Muscle layer of colon (tissue), 2 donors: ENCODE data around the gene KRT3.
"Not testable (repeated sequence)": the region's sequence is repeated elsewhere in the genome, so short reads cannot be mapped to it uniquely, and the experiment has no call there.

Source experiments
- H3K27ac ChIP-seq: one replicate; pipeline ENCODE4 v1.7.0; 2013; ENCODE audit warnings: low read depth, mild to moderate bottlenecking, low read length, moderate library complexity
- H3K27me3 ChIP-seq, 2 donors: one replicate each; pipeline ENCODE4 v1.7.0; 2013; ENCODE audit warnings: low read length in 2 of 2, mild to moderate bottlenecking in 2 of 2; ENCODE audit not compliant: insufficient read depth in 2 of 2, control insufficient read depth in 1 of 2
- H3K36me3 ChIP-seq: one replicate; pipeline ENCODE4 v1.7.0; 2013; ENCODE audit warnings: mild to moderate bottlenecking, low read length; ENCODE audit not compliant: insufficient read depth
- H3K4me1 ChIP-seq: one replicate; pipeline ENCODE4 v1.7.0; 2013; ENCODE audit warnings: mild to moderate bottlenecking, low read length; ENCODE audit not compliant: insufficient read depth
- H3K4me3 ChIP-seq, 2 donors: one replicate each; pipeline ENCODE4 v1.7.0; 2013; ENCODE audit warnings: low read length in 2 of 2, low read depth in 1 of 2, mild to moderate bottlenecking in 1 of 2, moderate library complexity in 1 of 2
- H3K9ac ChIP-seq: one replicate; pipeline ENCODE4 v1.7.0; 2013; ENCODE audit warnings: low read length
- H3K9me3 ChIP-seq: one replicate; pipeline ENCODE4 v1.7.0; 2013; ENCODE audit warnings: mild to moderate bottlenecking, low read length
- donor health status: abdominal sarcoma.
- donor health status: Adenocarcinoma of cecum.

Gene KRT3

GRCh38 chr12:52759218-52759617 is 36.7 kb downstream of the KRT3 start:
- H3K27me3 ChIP-seq = peaks cover 0 to 4% of the 10 kb centered on the region in 2 donors
- H3K4me3 ChIP-seq = no peak overlapping the region
- no peaks in the 10 kb centered on the region for H3K36me3 ChIP-seq

GRCh38 chr12:52757449-52758176 is 38.3 kb downstream of the KRT3 start:
- Histone ChIP-seq H3K4me1 (no peaks in the 10 kb centered on the region), H3K4me3 (no peak overlapping the region), H3K9me3 (peaks cover 5% of the 10 kb centered on the region), H3K27me3 (peaks cover 0 to 4% of the 10 kb centered on the region in 2 donors), H3K9ac (no peak overlapping the region), H3K27ac (no peak overlapping the region), H3K36me3 (no peaks in the 10 kb centered on the region)

More at GRCh38 chr12:52759218-52759617, 36.7 kb downstream of the KRT3 start:
- Histone ChIP-seq H3K9me3 (peaks cover 5% of the 10 kb centered on the region), H3K4me1 (no peaks in the 10 kb centered on the region), H3K9ac (no peak overlapping the region), H3K27ac (no peak overlapping the region)

DNA sequence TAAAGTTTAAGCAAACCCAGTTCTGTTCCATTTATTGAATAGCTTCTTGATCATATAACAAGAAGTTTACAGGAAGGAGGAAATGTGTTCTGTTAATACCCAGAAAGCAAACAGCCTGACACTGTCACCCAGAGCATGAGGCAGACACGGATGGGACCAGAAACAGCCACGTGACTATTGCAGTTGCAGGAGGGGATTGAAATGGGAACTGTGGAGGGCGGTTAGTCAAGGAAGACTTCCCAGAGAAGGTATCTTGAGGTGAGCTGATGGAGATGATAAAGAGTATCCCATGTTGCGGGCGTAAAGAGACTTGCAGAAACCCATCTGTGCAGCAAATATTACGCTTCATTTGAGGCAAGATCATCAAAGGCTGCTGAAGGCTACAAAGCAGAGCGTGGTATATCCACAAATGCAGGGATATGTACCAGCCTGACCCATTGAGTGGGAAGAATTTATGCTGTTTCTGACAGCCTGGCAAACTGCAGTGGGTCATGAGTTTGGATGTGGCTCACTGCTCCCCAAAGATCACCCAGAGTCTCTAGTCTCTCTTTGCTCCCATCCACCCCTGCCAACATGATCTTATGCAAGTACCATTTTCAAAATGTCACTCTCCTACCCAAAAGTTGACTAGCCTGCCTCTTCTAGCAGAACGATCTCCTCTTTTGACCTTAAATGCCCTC is 39.5 kb downstream of the KRT3 start:
- H3K27me3 ChIP-seq = peaks cover 0 to 4% of the 10 kb centered on the region in 2 donors
- H3K9me3 ChIP-seq = peaks cover 5% of the 10 kb centered on the region
- no peak overlapping the region for H3K9ac ChIP-seq
- no peak overlapping the region for H3K4me3 ChIP-seq
- H3K4me1 ChIP-seq = no peaks in the 10 kb centered on the region
- H3K27ac ChIP-seq = no peak overlapping the region
- no peaks in the 10 kb centered on the region for H3K36me3 ChIP-seq

DNA sequence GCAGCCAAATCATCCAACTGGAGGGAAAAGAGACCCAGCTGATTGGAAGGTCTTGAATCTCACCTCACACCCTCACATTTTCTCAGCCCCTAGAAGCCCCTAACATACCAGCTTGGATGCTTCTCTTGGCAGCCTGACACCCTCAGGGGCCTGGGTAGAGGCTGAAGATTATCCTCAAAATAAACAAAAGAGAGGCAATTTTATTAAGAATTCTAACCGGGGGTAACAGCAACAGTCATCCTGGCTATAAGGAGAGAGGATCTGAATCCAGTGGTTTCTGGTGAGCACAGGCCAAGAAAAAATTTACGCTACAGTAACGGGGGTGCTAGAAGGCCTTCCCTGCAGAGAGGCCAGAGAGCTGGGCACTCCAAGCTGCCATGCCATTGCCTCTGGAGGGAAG is 40.4 kb downstream of the KRT3 start:
- H3K27me3 ChIP-seq = peaks cover 0 to 4% of the 10 kb centered on the region in 2 donors
- peaks cover 5% of the 10 kb centered on the region for H3K9me3 ChIP-seq
- no peak overlapping the region for H3K4me3 ChIP-seq
- H3K36me3 ChIP-seq = no peaks in the 10 kb centered on the region
- H3K27ac ChIP-seq = no peak overlapping the region
- no peaks in the 10 kb centered on the region for H3K4me1 ChIP-seq
- no peak overlapping the region for H3K9ac ChIP-seq

- peaks cover 0 to 4% of the 10 kb centered on the region in 2 donors for H3K27me3 ChIP-seq
- H3K27ac ChIP-seq = no peak overlapping the region
- no peaks in the 10 kb centered on the region for H3K9me3 ChIP-seq
Measured at GRCh38 chr12:52754135-52754534, 41.8 kb downstream of the KRT3 start.

GRCh38 chr12:52753283-52753682 is 42.6 kb downstream of the KRT3 start:
- Histone ChIP-seq H3K9ac (no peak overlapping the region), H3K4me3 (no peak overlapping the region), H3K27me3 (peaks cover 0 to 4% of the 10 kb centered on the region in 2 donors), H3K36me3 (no peaks in the 10 kb centered on the region), H3K4me1 (no peaks in the 10 kb centered on the region), H3K27ac (no peak overlapping the region), H3K9me3 (no peaks in the 10 kb centered on the region)

More at GRCh38 chr12:52754135-52754534, 41.8 kb downstream of the KRT3 start:
- Histone ChIP-seq H3K36me3 (no peaks in the 10 kb centered on the region), H3K9ac (no peak overlapping the region), H3K4me1 (no peaks in the 10 kb centered on the region), H3K4me3 (no peak overlapping the region)

DNA sequence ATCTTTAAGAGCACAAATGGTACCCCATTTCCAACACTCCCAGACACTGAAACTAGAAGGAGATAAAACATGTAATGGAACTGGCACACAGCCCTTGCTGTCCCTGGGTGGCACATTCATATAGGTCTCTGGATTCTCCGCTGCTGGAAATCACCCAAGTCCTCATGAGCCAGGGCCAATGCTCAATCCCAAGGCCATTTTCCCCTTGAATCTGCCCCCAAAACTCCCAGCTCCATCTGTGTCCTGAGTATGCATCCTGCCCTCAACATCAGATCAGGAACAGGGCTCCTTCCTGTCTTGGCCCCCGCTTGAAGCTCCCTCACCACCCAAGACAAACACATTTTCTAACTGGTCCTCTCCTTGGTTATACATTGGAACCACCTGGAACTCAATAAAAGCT is 43.4 kb downstream of the KRT3 start:
- Histone ChIP-seq H3K4me3 (no peak overlapping the region), H3K27me3 (peaks cover 0 to 4% of the 10 kb centered on the region in 2 donors), H3K36me3 (no peaks in the 10 kb centered on the region), H3K9me3 (no peaks in the 10 kb centered on the region), H3K4me1 (no peaks in the 10 kb centered on the region), H3K9ac (no peak overlapping the region), H3K27ac (no peak overlapping the region)

DNA sequence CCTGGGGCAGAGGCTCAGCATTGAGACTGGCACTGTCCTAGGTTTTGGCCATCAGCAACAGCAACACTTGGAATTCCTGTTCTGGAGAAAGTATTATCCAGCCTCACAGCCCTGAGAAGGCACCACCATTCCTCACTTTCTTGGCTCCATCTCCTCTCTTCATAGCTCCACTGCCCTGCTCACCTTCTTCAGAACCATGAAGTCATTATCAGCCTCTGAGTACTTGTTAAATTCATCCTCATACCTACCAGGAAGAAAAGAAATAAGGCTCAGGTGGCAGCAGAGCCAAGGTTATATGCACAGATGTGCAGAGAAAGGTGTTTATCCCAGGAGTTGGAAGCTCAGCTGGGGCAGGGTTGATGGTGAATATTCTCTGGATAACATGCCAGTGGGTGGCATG is 44.1 kb downstream of the KRT3 start:
- Histone ChIP-seq H3K9ac (no peak overlapping the region), H3K27me3 (peaks cover 0 to 4% of the 10 kb centered on the region in 2 donors), H3K4me1 (no peaks in the 10 kb centered on the region), H3K4me3 (no peak overlapping the region), H3K27ac (no peak overlapping the region), H3K9me3 (no peaks in the 10 kb centered on the region), H3K36me3 (no peaks in the 10 kb centered on the region)

DNA sequence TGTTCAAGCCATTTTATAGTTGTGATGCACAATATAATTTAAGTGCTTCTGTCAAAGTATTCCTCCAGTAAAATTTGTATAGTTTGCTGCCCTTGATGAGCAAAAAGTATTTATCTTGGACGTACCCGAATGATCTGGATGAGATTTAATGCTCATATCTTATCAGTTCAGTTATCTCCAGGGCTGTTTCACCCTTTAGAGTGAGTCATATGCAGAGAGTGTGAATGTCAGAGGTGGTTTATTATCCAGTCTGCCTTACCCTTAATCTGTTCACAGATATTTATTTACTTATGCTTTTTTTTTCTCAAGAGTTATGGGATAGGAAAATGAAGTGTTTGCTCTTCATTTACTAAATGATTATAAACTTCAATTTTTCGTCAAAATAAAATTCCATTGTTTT is 45.4 kb downstream of the KRT3 start:
- H3K4me1 ChIP-seq, H3K4me3 ChIP-seq, H3K27me3 ChIP-seq, H3K9me3 ChIP-seq, H3K36me3 ChIP-seq, H3K9ac ChIP-seq, H3K27ac ChIP-seq: not testable (repeated sequence)

- Histone ChIP-seq H3K27me3 (peaks cover 0 to 2% of the 10 kb centered on the region in 2 donors), H3K4me1 (no peaks in the 10 kb centered on the region), H3K9ac (no peak overlapping the region), H3K36me3 (no peaks in the 10 kb centered on the region), H3K4me3 (no peak overlapping the region), H3K27ac (no peak overlapping the region), H3K9me3 (no peaks in the 10 kb centered on the region)
Measured at GRCh38 chr12:52749827-52750226, 46.1 kb downstream of the KRT3 start.

DNA sequence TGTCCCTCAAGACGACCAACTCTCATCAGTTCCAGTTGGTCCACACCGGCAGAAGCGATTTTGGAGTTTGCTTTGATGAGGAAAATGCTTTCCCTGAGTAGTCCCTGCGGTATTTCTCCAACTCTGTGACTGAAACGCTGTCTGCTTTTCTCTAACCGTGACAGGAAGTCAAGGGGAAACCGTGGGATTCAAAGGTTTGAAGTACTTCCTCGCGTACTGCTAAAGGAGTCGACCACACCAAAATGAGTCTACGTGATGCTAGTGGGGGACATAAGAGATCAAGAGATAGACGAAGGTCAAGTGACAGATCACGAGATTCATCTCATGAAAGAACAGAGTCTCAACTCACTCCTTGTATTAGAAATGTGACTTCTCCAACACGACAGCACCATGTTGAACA is 47.3 kb downstream of the KRT3 start:
- Histone ChIP-seq H3K36me3 (no peaks in the 10 kb centered on the region), H3K27ac (no peak overlapping the region), H3K27me3 (no peaks in the 10 kb centered on the region), H3K9me3 (no peaks in the 10 kb centered on the region), H3K9ac (no peak overlapping the region), H3K4me1 (no peaks in the 10 kb centered on the region), H3K4me3 (no peak overlapping the region)

GRCh38 chr12:52745554-52745953 is 50.4 kb downstream of the KRT3 start:
- Histone ChIP-seq H3K9me3 (no peaks in the 10 kb centered on the region), H3K4me3 (no peak overlapping the region), H3K36me3 (no peaks in the 10 kb centered on the region), H3K27ac (no peak overlapping the region), H3K4me1 (no peaks in the 10 kb centered on the region), H3K27me3 (peaks cover 0 to 10% of the 10 kb centered on the region in 2 donors), H3K9ac (no peak overlapping the region)
